Right kidney (tissue), 1 donor: Measurements from ENCODE around the gene KANK4.
"Not testable (repeated sequence)": the region's sequence is repeated elsewhere in the genome, so short reads cannot be mapped to it uniquely, and the experiment has no call there.

ENCODE experiments used
- DNase-seq: peaks from one replicate; pipeline ENCODE4 v3.0.0-alpha.2; 2016

The KANK4 gene

GRCh38 chr1:62273953-62274352, 45.3 kb downstream of the KANK4 start:
- DNase-seq: no peak

- no peak for DNase-seq
Measured at GRCh38 chr1:62271948-62272728, 47.1 kb downstream of the KANK4 start.

GRCh38 chr1:62271134-62271533, 48.1 kb downstream of the KANK4 start:
- DNase-seq: no peak

GRCh38 chr1:62269851-62270495, 49.3 kb downstream of the KANK4 start:
- DNase-seq: no peak

- no peak for DNase-seq
Measured at GRCh38 chr1:62269439-62269838, 49.8 kb downstream of the KANK4 start.

- DNase-seq: no peak
Measured at GRCh38 chr1:62268315-62268714, 50.9 kb downstream of the KANK4 start.

GRCh38 chr1:62265956-62266935, 53.0 kb downstream of the KANK4 start:
- DNase-seq: no peak

- no peak for DNase-seq
Measured at GRCh38 chr1:62263814-62264353, 55.4 kb downstream of the KANK4 start.

- peak; percentile 37 for DNase-seq
Measured at GRCh38 chr1:62263006-62263813, 56.0 kb downstream of the KANK4 start.

GRCh38 chr1:62260688-62261087, 58.5 kb downstream of the KANK4 start:
- DNase-seq: no peak

GRCh38 chr1:62259551-62259950, 59.7 kb downstream of the KANK4 start:
- DNase-seq: no peak

- DNase-seq: no peak
Measured at GRCh38 chr1:62250126-62250726, 69.0 kb downstream of the KANK4 start.

GRCh38 chr1:62247391-62248168, 71.7 kb downstream of the KANK4 start:
- DNase-seq: no peak

- DNase-seq: no peak
Measured at GRCh38 chr1:62245201-62245600, 74.0 kb downstream of the KANK4 start.

GRCh38 chr1:62244380-62244779, 74.9 kb downstream of the KANK4 start:
- DNase-seq: not testable (repeated sequence)

- peak; percentile 19 for DNase-seq
Measured at GRCh38 chr1:62241371-62242131, 77.7 kb downstream of the KANK4 start.

GRCh38 chr1:62240651-62241370, 78.4 kb downstream of the KANK4 start:
- DNase-seq: peak; percentile 17

- DNase-seq: not testable (repeated sequence)
Measured at GRCh38 chr1:62239652-62240403, 79.4 kb downstream of the KANK4 start.
